ENCODE data around the gene PIGM.

GRCh38 chr1:159989581-159989980 lies 42.2 kb downstream of the PIGM start:
- TF ChIP-seq CTCF (IDR thresholded peaks at IDR 0.05) (no peak), POLR2A (IDR thresholded peaks at IDR 0.05) (no peak)

All from lower leg skin (tissue), 3 donors.